Suprapubic skin (tissue), 4 donors: ENCODE results near the gene PRB4. TPM values are rescaled to one million over a fixed set of nuclear protein-coding genes. Genes with fewer than 3 reads are reported as not detected.
"Not testable (repeated sequence)": the region's sequence is repeated elsewhere in the genome, so short reads cannot be mapped to it uniquely, and the experiment has no call there.

Source experiments
- DNase-seq, 2 donors: peaks; one replicate each; pipeline ENCODE4 v3.0.0-alpha.2; 2019; ENCODE audit warnings: low spot score in 2 of 2
- H3K27ac ChIP-seq: fragments of 200-600 bp; sonication (generic); one replicate; pipeline ENCODE4 v1.5.1; 2019
- H3K27me3 ChIP-seq: fragments of 200-600 bp; sonication (generic); one replicate; pipeline ENCODE4 v1.5.1; 2019
- H3K36me3 ChIP-seq: fragments of 200-600 bp; sonication (generic); one replicate; pipeline ENCODE4 v1.5.1; 2019
- H3K4me1 ChIP-seq: fragments of 200-600 bp; sonication (generic); one replicate; pipeline ENCODE4 v1.5.1; 2019
- H3K4me3 ChIP-seq: fragments of 200-600 bp; sonication (generic); one replicate; pipeline ENCODE4 v1.5.1; 2019; ENCODE audit warnings: mild to moderate bottlenecking
- H3K9me3 ChIP-seq: fragments of 200-600 bp; sonication (generic); one replicate; pipeline ENCODE4 v1.5.1; 2019
- EP300 ChIP-seq: sonication (generic); formaldehyde crosslinking; IDR thresholded peaks from one replicate; pipeline ENCODE4 v1.6.1; 2017; ENCODE audit warnings: antibody characterized with exemption
- POLR2A ChIP-seq, 2 donors: fragments of 450-650 bp; IDR thresholded peaks; one replicate each; pipeline ENCODE4 v1.6.1; 2017; ENCODE audit warnings: antibody characterized with exemption in 2 of 2, mild to moderate bottlenecking in 2 of 2, moderate library complexity in 2 of 2
- POLR2AphosphoS5 ChIP-seq, 3 donors: sonication (generic); formaldehyde crosslinking; IDR thresholded peaks; one replicate each; pipeline ENCODE4 v1.6.1; 2017; ENCODE audit warnings: antibody characterized with exemption in 3 of 3
- WGBS: methylation state at CpG from one replicate; pipeline ENCODE4 v1.1.5; 2018; 5-methylcytosine and 5-hydroxymethylcytosine counted together
- total RNA-seq, 4 donors: library from RNA; depleted of rRNA; stranded (reverse); fragments of >200 nt; gene quantifications; one replicate each; pipeline ENCODE4 v1.1.0, GENCODE V29; 2016
- TF ChIP-seq, protein P1 (sequence below), 2 donors: fragments of 200-600 bp in 1 of 2; fragments of 450-650 bp in 1 of 2; sonication (generic) in 1 of 2; IDR thresholded peaks; one replicate each; pipeline ENCODE4 v1.5.1; 2016 to 2019; ENCODE audit warnings: antibody characterized with exemption in 2 of 2, mild to moderate bottlenecking in 1 of 2, moderate library complexity in 1 of 2

Gene PRB4
- not detected for total RNA-seq

DNA sequence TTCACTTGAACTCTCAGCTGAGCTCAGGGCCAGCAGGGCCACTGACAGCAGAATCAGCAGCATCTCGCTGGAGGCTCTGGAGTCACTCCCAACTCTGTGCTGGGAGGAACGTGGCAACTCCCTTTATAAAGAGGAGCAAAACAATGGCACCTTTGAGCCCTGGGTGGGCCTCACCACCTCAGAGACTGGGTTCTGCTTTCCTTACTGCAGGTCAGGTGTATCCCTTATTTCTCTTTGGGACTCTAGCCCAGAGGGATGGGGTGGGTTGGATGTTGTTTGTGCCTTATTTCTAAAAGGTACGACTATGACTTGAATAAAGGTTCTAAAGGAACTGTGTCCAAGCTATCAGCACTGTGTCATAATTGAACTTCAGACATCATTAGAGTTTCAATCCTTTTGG lies at the start of gene PRB4:
Gene PRB4 (minus strand): TSS at position 101 of the 400 bp plus-strand sequence. CDS start 38 bp downstream, at position 63.
- DNase-seq = no peak
- 75% methylated on average over 3 of the region's 3 CpGs for WGBS
- no peaks in the 10 kb centered on the region for H3K27me3 ChIP-seq
- no peak within 1 kb of the TSS for H3K4me3 ChIP-seq
- H3K27ac ChIP-seq = no peak within 1 kb of the TSS
- H3K36me3 ChIP-seq = no peaks in the 10 kb centered on the region
- no peaks in the 10 kb centered on the region for H3K4me1 ChIP-seq
- peaks cover 11% of the 10 kb centered on the region for H3K9me3 ChIP-seq
- TF ChIP-seq POLR2AphosphoS5 (IDR thresholded peaks at IDR 0.05) (no peak), POLR2A (IDR thresholded peaks at IDR 0.05) (no peak), EP300 (no peak)
- TF ChIP-seq, protein P1, sequence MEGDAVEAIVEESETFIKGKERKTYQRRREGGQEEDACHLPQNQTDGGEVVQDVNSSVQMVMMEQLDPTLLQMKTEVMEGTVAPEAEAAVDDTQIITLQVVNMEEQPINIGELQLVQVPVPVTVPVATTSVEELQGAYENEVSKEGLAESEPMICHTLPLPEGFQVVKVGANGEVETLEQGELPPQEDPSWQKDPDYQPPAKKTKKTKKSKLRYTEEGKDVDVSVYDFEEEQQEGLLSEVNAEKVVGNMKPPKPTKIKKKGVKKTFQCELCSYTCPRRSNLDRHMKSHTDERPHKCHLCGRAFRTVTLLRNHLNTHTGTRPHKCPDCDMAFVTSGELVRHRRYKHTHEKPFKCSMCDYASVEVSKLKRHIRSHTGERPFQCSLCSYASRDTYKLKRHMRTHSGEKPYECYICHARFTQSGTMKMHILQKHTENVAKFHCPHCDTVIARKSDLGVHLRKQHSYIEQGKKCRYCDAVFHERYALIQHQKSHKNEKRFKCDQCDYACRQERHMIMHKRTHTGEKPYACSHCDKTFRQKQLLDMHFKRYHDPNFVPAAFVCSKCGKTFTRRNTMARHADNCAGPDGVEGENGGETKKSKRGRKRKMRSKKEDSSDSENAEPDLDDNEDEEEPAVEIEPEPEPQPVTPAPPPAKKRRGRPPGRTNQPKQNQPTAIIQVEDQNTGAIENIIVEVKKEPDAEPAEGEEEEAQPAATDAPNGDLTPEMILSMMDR (IDR thresholded peaks at IDR 0.05) = no peak

DNA sequence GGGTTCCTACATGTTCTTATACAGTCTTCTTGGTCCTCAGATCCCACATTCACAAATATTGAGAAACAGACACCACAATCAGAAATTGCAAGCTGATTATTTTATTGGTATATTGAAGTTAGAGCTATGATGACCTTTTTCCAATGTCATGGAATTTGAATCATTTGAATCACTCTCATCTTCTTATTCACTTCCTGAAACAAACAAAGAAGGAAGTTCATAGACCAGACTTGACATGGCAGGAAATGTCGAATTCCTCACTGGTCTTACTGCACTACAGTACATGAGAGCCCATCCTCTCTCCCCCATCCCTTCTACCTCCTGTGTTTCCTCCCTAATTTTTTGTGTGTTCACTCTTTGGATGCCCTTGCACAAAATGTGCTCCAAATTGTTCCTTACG lies 41.5 kb upstream of the PRB4 start:
- 83% methylated on average over 2 of the region's 2 CpGs for WGBS
- not testable (repeated sequence) for DNase-seq

DNA sequence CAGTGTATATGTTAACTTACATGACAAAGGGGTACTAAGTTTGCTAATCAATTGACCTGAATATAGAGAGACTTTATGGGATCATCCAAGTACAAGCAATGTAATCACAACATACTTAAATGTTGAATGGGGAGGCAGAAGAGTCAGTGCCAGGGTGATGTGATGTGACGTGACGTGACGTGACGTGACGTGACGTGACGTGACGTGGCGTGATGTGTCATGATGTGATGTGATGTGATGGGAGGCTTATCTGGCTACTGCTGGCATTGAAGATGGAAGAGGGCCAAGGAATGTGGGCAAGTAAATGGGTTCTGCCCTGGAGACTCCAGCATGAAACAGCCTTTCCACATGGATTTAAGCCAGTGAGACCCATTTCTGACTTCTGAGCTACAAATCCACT lies 38.2 kb upstream of the PRB4 start:
- DNase-seq = no peak
- TF ChIP-seq, protein P1 (IDR thresholded peaks at IDR 0.05) = no peak
- TF ChIP-seq POLR2A (IDR thresholded peaks at IDR 0.05) (no peak), POLR2AphosphoS5 (IDR thresholded peaks at IDR 0.05) (no peak), EP300 (no peak)
- Histone ChIP-seq H3K4me1 (no peaks in the 10 kb centered on the region), H3K27me3 (no peaks in the 10 kb centered on the region), H3K27ac (no peak overlapping the region), H3K4me3 (no peak overlapping the region), H3K9me3 (peaks cover 5% of the 10 kb centered on the region), H3K36me3 (no peaks in the 10 kb centered on the region)
- 94% methylated on average over 9 of the region's 9 CpGs for WGBS

More for the DNA sequence above, 41.5 kb upstream of the PRB4 start:
- not testable (repeated sequence) for H3K4me1 ChIP-seq, H3K9me3 ChIP-seq, H3K27ac ChIP-seq, H3K36me3 ChIP-seq, H3K4me3 ChIP-seq, H3K27me3 ChIP-seq

DNA sequence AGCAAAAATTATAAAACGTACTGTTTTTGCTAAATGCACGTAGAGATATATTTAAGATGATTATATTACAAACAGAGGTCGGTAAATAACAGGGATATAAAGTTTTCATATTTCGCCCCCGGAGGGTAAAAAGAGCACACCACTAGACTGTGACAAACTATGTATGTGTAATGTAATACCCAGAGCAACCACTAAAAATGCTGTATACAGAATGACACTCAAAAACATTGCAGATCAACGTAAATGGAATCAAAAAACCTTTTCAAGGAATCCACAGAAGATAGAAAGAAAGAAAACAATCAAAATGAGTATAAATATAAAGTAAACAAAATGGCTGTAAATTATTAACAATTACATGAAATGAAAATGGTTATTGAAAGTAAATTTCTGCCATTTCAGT lies 37.6 kb upstream of the PRB4 start:
- Histone ChIP-seq H3K4me1 (no peaks in the 10 kb centered on the region), H3K27ac (no peak overlapping the region), H3K27me3 (no peaks in the 10 kb centered on the region), H3K36me3 (no peaks in the 10 kb centered on the region), H3K9me3 (peaks cover 5% of the 10 kb centered on the region), H3K4me3 (no peak overlapping the region)
- no peak for DNase-seq
- WGBS = 83% methylated on average over 6 of the region's 6 CpGs
- TF ChIP-seq POLR2A (IDR thresholded peaks at IDR 0.05) (no peak), EP300 (no peak), POLR2AphosphoS5 (IDR thresholded peaks at IDR 0.05) (no peak)
- TF ChIP-seq, protein P1 (IDR thresholded peaks at IDR 0.05) = no peak

DNA sequence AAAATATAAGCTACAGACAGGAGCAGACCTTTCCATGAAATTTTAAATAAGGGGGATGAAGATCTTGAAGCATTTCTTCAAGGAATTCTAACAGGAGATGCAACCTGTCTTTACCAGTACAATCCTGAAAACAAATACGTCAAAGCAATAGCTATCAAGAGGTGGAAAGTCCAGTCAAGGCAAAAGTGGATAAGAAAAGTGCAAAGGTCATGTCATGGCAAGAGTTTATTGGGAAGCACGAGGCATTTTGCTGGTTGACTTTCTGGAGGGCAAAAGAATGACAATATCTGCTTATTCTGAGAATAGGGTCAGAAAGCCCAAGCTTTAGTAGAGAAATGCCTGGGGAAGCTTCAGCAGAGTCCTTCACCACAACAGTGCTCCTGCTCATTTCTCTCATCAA lies 34.3 kb upstream of the PRB4 start:
- TF ChIP-seq POLR2A (IDR thresholded peaks at IDR 0.05) (no peak), EP300 (no peak)
- TF ChIP-seq, protein P1 (IDR thresholded peaks at IDR 0.05) = no peak
- DNase-seq = no peak
- Histone ChIP-seq H3K36me3 (no peaks in the 10 kb centered on the region), H3K27me3 (no peaks in the 10 kb centered on the region), H3K27ac (no peak overlapping the region), H3K9me3 (peaks cover 5% of the 10 kb centered on the region), H3K4me1 (no peaks in the 10 kb centered on the region), H3K4me3 (no peak overlapping the region)
- 82% methylated on average over 2 of the region's 2 CpGs for WGBS

DNA sequence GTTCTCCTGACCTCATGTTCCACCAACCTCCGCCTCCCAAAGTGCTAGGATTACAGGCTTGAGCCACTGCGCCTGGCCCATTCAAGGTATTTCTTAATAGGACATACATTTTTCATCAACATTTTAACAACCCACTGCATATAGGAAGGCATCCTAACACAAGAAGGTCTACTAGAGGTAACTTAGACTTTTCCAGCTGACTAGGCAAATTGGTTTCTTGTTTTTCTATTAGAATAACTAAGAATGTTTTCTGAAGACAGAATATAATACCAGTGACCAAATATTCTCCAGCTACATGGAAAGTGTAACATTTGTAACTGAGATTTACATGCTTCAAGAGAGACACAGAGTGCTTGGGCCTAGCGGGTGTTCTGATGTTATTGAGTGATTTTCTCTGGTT lies 14.2 kb upstream of the PRB4 start:
- Histone ChIP-seq H3K36me3 (no peaks in the 10 kb centered on the region), H3K9me3 (no peaks in the 10 kb centered on the region), H3K4me1 (no peaks in the 10 kb centered on the region), H3K4me3 (no peak overlapping the region), H3K27me3 (no peaks in the 10 kb centered on the region), H3K27ac (no peak overlapping the region)
- WGBS = 94% methylated on average over 3 of the region's 3 CpGs
- DNase-seq = no peak
- TF ChIP-seq EP300 (no peak), POLR2A (IDR thresholded peaks at IDR 0.05) (no peak), POLR2AphosphoS5 (IDR thresholded peaks at IDR 0.05) (no peak)
- TF ChIP-seq, protein P1 (IDR thresholded peaks at IDR 0.05) = no peak
